ENCODE data around the gene NF2. TPM values are rescaled to one million over a fixed set of nuclear protein-coding genes. Genes with fewer than 3 reads are reported as not detected.

Gene NF2
- total RNA-seq, 1 experiment from 2014 or later: 40.5 TPM

DNA sequence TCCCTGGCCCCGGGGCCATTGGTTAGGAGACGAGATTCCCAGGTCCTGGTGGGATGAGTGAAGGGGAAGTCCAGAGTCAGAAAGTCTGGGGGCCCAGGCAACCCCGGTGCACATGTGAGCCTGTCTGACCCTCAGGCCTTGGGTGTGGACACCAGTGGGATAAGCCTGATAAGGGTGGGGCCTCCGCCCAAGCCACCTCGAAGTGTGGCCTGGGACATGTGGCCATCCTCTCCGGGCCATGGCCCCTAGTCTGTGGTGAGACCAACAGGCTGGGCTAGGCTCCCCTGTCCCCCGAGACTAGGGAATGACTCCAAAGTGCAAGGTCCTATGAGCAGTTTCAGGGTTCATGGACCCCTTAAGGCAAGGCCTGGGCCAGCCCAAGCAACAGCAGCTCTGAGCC is 122.7 kb downstream of the NF2 start:
- intact Hi-C loops (cut with micrococcal nuclease; ENCODE audit: unreplicated experiment): loop anchor here (5.0 kb wide), 1 partner anchor 361 kb away; no protein-coding TSS in a partner anchor
- POLR2A ChIA-PET (ENCODE audit: low non-redundant PET): no interaction called here
- DNase-seq (ENCODE audit: low spot score): no peak
- Histone ChIP-seq H3K36me3 (ENCODE audit: insufficient read depth, low read length, poor library complexity, severe bottlenecking) (no peaks in the 10 kb centered on the region), H3K27me3 (replicated peaks; ENCODE audit: insufficient read depth, low read depth, low read length, poor library complexity) (peaks cover 14% of the 10 kb centered on the region), H3K27ac (ENCODE audit: low read depth, low read length, poor library complexity, severe bottlenecking) (no peak overlapping the region), H3K4me1 (ENCODE audit: insufficient read depth, low read length, poor library complexity, severe bottlenecking) (no peaks in the 10 kb centered on the region), H3K9me3 (ENCODE audit: low read depth, low read length, poor library complexity, severe bottlenecking) (no peaks in the 10 kb centered on the region), H3K4me3 (ENCODE audit: low read depth, low read length, poor library complexity, severe bottlenecking) (no peak overlapping the region)
- no peak for TF ChIP-seq EZH2 (IDR thresholded peaks at IDR 0.05; ENCODE audit: borderline replicate concordance, low read depth, low read length, poor library complexity, severe bottlenecking)
- TF ChIP-seq, protein P1, sequence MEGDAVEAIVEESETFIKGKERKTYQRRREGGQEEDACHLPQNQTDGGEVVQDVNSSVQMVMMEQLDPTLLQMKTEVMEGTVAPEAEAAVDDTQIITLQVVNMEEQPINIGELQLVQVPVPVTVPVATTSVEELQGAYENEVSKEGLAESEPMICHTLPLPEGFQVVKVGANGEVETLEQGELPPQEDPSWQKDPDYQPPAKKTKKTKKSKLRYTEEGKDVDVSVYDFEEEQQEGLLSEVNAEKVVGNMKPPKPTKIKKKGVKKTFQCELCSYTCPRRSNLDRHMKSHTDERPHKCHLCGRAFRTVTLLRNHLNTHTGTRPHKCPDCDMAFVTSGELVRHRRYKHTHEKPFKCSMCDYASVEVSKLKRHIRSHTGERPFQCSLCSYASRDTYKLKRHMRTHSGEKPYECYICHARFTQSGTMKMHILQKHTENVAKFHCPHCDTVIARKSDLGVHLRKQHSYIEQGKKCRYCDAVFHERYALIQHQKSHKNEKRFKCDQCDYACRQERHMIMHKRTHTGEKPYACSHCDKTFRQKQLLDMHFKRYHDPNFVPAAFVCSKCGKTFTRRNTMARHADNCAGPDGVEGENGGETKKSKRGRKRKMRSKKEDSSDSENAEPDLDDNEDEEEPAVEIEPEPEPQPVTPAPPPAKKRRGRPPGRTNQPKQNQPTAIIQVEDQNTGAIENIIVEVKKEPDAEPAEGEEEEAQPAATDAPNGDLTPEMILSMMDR (conservative IDR thresholded peaks at IDR 0.05; ENCODE audit: low read depth, low read length): no peak
- CTCF ChIA-PET: no interaction called here
- no TSS peak for BruUV-seq (replicated peaks)

DNA sequence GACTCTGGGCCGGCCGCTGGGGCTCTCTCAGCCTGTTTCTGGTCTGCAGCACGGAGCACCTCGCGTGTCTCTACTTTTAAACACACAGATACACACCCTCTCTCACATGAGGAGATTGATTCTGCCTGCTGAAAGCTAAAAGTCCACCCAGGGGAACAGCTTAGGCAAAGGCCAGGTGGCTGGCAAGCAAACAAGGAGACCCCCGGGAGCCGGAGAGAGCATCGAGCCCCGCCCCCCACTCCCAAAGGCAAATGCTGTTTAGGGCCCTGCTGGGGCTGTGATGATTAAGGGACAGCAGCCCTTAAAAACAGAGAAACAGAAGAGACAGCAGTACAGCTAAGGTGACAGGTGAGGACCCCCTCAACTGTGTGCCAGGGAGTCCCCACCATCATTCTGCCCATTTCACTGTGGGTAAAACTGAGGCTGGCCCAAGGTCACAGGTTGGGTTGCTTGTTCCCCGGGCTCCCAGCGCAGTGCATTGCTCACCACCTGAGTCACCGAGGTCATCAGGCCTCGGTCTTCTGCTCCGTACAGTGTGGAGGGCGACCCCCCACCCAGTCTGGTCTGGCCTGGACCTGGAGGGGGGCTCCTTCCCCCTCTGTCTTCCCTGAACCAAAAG is 123.2 kb downstream of the NF2 start:
- Histone ChIP-seq H3K4me1 (ENCODE audit: insufficient read depth, low read length, poor library complexity, severe bottlenecking) (no peaks in the 10 kb centered on the region), H3K9me3 (ENCODE audit: low read depth, low read length, poor library complexity, severe bottlenecking) (no peaks in the 10 kb centered on the region), H3K4me3 (ENCODE audit: low read depth, low read length, poor library complexity, severe bottlenecking) (no peak overlapping the region), H3K27ac (ENCODE audit: low read depth, low read length, poor library complexity, severe bottlenecking) (no peak overlapping the region), H3K36me3 (ENCODE audit: insufficient read depth, low read length, poor library complexity, severe bottlenecking) (no peaks in the 10 kb centered on the region), H3K27me3 (replicated peaks; ENCODE audit: insufficient read depth, low read depth, low read length, poor library complexity) (peaks cover 9% of the 10 kb centered on the region)
- TF ChIP-seq EZH2 (IDR thresholded peaks at IDR 0.05; ENCODE audit: borderline replicate concordance, low read depth, low read length, poor library complexity, severe bottlenecking): no peak
- TF ChIP-seq, protein P1 (conservative IDR thresholded peaks at IDR 0.05; ENCODE audit: low read depth, low read length): no peak
- no TSS peak for BruUV-seq (replicated peaks)
- CTCF ChIA-PET: interaction anchor here (0.5 to 0.7 kb wide), 4 partner anchors 9 to 288 kb away, joined by 3 to 9 read pairs (median 4); no protein-coding TSS in a partner anchor
- POLR2A ChIA-PET (ENCODE audit: low non-redundant PET): no interaction called here
- no peak for DNase-seq (ENCODE audit: low spot score)
- intact Hi-C loops (cut with micrococcal nuclease; ENCODE audit: unreplicated experiment): loop anchor here (5.0 kb wide), 1 partner anchor 361 kb away; no protein-coding TSS in a partner anchor

DNA sequence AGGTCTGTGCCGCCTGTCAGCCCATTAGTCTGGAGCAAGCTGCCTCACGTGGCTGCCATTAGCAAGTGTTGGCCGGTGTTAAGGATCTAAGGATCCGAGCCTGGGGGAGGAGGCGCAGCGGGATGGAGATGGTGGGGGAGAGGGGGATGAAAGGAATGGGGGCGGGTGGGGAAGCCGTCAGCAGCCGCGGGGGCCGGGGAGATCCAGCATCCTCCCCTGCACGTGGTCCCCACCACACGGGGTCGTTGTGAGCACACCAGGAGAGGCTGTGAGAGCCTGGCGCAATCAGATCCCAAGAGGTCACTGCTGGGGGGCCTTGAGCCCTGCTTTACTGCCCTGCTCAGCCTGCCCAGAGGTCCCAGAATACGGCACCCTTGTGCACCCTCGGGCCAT is 123.7 kb downstream of the NF2 start:
- no peak for TF ChIP-seq EZH2 (IDR thresholded peaks at IDR 0.05; ENCODE audit: borderline replicate concordance, low read depth, low read length, poor library complexity, severe bottlenecking)
- TF ChIP-seq, protein P1 (conservative IDR thresholded peaks at IDR 0.05; ENCODE audit: low read depth, low read length): peak; percentile 51
- BruUV-seq (replicated peaks): no TSS peak
- peak; percentile 56 for DNase-seq (ENCODE audit: low spot score)
- H3K9me3 ChIP-seq (ENCODE audit: low read depth, low read length, poor library complexity, severe bottlenecking): no peaks in the 10 kb centered on the region
- no peaks in the 10 kb centered on the region for H3K4me1 ChIP-seq (ENCODE audit: insufficient read depth, low read length, poor library complexity, severe bottlenecking)
- ChIA-PET CTCF (interaction anchor here (0.5 to 0.7 kb wide), 4 partner anchors 10 to 287 kb away, joined by 3 to 9 read pairs (median 4); no protein-coding TSS in a partner anchor), POLR2A (ENCODE audit: low non-redundant PET) (no interaction called here)
- H3K27ac ChIP-seq (ENCODE audit: low read depth, low read length, poor library complexity, severe bottlenecking): no peak overlapping the region
- peaks cover 4% of the 10 kb centered on the region for H3K27me3 ChIP-seq (replicated peaks; ENCODE audit: insufficient read depth, low read depth, low read length, poor library complexity)
- H3K36me3 ChIP-seq (ENCODE audit: insufficient read depth, low read length, poor library complexity, severe bottlenecking): no peaks in the 10 kb centered on the region
- intact Hi-C loops (cut with micrococcal nuclease; ENCODE audit: unreplicated experiment): loop anchor here (5.0 kb wide), 1 partner anchor 360 kb away; no protein-coding TSS in a partner anchor
- no peak overlapping the region for H3K4me3 ChIP-seq (ENCODE audit: low read depth, low read length, poor library complexity, severe bottlenecking)
